ENCODE measurements around the gene KIFC3.
"Not testable (repeated sequence)": the region's sequence is repeated elsewhere in the genome, so short reads cannot be mapped to it uniquely, and the experiment has no call there.

The KIFC3 gene, protein sequence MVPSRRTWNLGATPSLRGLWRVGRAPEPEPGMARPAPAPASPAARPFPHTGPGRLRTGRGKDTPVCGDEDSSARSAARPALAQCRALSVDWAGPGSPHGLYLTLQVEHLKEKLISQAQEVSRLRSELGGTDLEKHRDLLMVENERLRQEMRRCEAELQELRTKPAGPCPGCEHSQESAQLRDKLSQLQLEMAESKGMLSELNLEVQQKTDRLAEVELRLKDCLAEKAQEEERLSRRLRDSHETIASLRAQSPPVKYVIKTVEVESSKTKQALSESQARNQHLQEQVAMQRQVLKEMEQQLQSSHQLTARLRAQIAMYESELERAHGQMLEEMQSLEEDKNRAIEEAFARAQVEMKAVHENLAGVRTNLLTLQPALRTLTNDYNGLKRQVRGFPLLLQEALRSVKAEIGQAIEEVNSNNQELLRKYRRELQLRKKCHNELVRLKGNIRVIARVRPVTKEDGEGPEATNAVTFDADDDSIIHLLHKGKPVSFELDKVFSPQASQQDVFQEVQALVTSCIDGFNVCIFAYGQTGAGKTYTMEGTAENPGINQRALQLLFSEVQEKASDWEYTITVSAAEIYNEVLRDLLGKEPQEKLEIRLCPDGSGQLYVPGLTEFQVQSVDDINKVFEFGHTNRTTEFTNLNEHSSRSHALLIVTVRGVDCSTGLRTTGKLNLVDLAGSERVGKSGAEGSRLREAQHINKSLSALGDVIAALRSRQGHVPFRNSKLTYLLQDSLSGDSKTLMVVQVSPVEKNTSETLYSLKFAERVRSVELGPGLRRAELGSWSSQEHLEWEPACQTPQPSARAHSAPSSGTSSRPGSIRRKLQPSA

GRCh38 chr16:57802341-57803133, at the start of gene KIFC3:
Gene KIFC3 (minus strand): TSS chr16:57802491. CDS start chr16:57798243, 4,248 bp downstream.
- DNase-seq = peak; percentile 69 to 73

DNA sequence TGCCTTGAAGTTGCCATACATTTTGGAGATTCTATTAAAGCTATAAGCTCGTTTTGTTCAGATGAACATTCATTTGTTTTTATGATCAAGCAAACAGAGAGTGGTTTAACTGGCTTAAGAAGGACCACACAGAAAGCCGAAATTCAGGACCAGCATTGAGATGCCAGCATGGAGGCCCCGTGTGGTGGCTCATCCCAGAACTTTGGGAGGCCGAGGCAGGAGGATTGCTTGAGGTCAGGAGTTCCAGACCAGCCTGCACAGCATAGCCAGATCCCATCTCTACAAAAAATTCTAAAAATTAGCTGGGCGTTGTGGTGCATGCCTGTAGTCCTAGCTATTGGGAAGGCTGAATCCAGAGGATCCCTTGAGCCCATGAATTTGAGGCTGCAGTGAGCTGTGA, 45.9 kb upstream of the KIFC3 start:
- DNase-seq = no peak

DNA sequence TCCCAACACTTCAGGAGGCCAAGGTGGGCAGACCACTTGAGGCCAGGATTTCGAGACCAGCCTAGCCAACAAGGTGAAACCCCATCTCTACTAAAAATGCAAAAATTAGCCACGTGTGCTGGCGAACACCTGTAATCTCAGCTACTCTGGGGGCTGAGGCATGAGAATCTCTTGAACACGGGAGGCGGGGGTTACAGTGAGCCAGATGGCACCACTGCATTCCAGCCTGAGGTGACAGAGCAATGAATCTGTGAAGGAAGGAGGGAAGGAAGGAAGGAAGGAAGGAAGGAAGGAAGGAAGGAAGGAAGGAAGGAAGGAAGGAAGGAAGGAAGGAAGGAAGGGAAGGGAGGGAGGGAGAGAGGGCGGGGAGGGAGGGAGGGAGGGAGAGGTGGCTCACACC, 44.6 kb upstream of the KIFC3 start:
- not testable (repeated sequence) for DNase-seq

DNA sequence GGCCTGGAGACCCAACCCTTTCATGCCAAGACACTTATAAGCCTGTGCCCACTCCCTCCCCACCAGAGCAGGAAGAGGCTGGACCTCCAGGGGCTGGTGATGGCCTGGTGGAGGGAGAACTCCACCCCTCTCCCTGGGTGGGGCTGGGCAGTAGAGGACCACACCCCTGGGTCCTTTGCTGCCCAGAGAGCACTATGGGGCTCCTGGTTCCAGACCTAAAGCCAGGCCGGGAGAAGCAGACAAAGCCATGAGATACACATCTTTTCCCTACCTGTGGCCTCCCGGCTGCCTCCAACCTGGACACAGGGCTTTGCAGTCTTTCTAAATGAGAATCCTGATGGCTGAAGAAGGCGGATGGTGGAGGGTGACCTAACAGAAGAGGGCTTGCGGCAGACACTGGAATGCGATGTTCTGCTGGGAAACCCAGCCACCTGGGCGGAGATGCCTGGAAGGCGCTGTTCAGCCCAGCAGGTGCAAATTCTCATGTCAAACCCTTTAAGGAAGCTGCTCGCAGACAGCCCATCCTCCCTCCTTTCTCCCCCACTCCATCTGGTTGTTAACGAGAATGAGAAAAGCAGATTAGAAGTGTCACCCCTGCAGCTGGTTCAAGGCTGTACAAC, 43.9 kb upstream of the KIFC3 start:
- DNase-seq = no peak

DNA sequence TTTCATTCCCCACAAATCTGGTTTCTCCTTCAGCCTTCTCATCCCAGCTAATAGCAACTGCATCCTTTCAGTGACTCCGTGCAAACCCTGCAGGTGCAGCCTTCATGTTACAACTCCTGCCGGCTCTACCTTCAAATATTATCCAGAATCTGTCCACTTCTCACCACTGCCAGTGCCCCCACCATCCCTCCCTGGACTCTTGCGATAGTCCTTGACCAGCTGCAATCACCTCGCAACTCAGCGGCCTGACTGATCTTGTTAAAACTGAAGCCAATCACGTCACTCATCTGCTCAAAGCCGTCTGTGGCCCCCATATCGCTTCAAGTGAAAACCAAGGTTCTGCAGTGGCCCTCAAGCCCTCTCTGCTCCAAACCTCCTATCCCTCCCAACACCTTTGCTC, 42.8 kb upstream of the KIFC3 start:
- no peak for DNase-seq

- DNase-seq = no peak
Observed at GRCh38 chr16:57844416-57845030, 42.2 kb upstream of the KIFC3 start.

GRCh38 chr16:57843400-57843799, 41.1 kb upstream of the KIFC3 start:
- DNase-seq = no peak

DNA sequence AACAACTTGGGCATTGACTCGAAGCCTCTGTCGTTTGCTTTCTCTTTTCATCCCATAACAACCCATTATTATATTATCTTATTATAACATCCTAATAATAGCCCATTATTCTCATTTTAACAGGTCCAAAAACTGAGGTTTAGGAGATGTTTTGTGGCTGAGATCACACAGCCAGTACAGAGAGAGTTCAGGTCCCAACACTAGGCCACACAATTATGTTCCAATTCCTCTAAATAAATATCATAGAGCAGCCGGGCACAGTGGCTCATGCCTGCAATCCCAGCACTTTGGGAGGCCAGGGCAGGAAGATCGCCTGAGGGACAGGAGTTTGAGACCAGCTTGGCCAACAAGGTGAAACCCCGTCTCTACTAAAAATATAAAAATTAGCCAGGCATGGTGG, 40.3 kb upstream of the KIFC3 start:
- DNase-seq = no peak

- no peak for DNase-seq
Observed at GRCh38 chr16:57840833-57841232, 38.5 kb upstream of the KIFC3 start.

- DNase-seq = no peak
Observed at GRCh38 chr16:57838161-57838560, 35.9 kb upstream of the KIFC3 start.

DNA sequence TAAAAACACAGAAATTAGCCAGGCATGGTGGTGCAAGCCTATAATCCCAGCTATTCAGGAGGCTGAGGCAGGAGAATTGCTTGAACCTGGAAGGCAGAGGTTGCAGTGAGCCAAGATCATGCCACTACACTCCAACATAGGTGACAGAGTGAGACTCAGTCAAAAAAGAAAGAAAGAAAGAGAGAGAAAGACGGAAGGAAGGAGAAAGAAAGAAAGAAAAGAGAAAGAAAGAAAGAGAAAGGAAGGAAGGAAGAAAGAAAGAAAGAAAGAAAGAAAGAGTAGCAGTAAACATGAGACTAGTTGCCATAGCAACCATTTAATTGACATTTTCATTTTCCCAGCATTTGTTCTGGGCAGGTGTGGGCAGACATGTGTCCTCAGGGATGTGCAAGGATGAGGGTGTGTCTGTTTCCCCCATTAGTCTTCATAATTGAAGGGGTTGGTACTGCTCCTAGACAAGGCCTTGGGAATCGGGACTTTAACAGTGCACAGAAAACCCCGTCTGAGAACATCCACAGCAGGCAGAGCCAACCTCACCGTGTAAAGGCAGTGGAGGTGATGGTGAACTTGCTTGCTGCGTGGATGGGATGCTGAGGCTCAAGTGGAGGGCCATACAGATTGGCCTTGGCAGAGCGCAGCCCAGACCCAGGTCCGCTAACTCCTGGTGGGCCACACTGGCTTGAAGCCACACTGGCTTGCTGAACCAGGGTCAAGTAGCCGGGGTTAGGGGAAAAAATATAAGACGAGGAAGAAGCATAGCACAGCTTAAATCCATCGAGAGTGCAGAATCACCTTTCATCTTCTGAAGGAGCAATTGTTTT, 35.2 kb upstream of the KIFC3 start:
- no peak for DNase-seq

- not testable (repeated sequence) for DNase-seq
Observed at GRCh38 chr16:57835439-57835838, 33.1 kb upstream of the KIFC3 start.

- DNase-seq = no peak
Observed at GRCh38 chr16:57834936-57835335, 32.6 kb upstream of the KIFC3 start.

DNA sequence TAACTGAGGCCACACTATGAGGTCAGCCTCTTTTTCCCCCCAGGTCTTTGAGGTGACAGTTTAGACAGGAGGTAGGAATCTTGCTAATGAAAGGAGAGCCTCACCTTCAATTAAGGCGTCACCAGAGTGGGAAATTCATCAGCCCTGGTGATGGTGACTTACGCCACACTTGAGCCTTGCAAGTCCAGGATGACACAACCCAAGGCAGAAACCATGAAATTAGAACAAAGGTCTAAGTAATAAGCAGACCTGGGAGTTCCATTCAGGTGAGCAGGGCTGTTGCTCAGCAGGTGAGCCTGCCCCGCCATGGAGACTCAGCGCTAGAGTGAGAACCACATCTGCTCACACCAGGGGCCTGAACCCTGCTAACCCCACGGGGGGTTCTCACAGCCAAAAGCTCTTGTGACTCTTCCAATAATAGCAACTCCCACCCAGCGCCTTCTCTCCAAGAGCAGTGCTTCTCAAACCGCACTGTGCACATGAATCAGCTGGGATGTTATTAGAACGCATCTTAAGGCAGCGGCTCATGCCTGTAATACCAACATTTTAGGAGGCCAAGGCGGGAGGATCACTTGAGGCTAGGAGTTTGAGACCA, 28.7 kb upstream of the KIFC3 start:
- DNase-seq = no peak

DNA sequence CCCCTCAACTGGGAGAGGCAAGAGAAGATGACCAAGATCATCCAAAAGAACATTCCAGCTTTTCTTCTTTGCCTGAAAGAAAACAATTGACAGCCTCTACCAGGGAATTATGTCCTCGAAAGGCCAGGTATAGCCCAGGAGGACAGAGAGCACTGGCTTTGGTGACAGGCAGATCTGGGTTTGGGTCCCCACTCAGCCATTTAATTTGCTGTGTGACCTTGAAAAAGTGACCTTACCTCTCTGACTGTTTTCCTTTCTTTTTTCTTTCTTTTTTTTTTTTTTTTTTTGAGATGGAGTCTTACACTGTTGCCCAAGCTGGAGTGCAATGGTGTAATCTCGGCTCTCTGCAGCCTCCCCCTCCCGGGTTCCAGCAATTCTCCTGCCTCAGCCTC, 27.7 kb upstream of the KIFC3 start:
- no peak for DNase-seq

- DNase-seq = no peak
Observed at GRCh38 chr16:57828272-57829161, 26.2 kb upstream of the KIFC3 start.

- DNase-seq = no peak
Observed at GRCh38 chr16:57826706-57827625, 24.7 kb upstream of the KIFC3 start.

- no peak for DNase-seq
Observed at GRCh38 chr16:57826052-57826451, 23.8 kb upstream of the KIFC3 start.

Measured in stimulated activated CD4-positive, alpha-beta T cell treated with anti-CD3 and anti-CD28 coated beads, Interleukin-4, amount 100 ng/mL, for 4 hours (primary cell).